Heart right ventricle (tissue), 16 donors: ENCODE results near the gene SOX8. TPM values are rescaled to one million over a fixed set of nuclear protein-coding genes. Genes with fewer than 3 reads are reported as not detected.

Source experiments
- ATAC-seq, 8 donors: fragments of 200-7000 bp; cut with Tn5 transposase; one replicate each; pipeline ENCODE4 v1.9.1; 2020; ENCODE audit warnings: mild to moderate bottlenecking in 8 of 8, moderate library complexity in 8 of 8, moderate number of reproducible peaks in 1 of 8
- DNase-seq, 2 donors: peaks; one replicate each; pipeline ENCODE4 v3.0.0-alpha.2; 2020
- H3K27ac ChIP-seq, 10 donors: fragments of 200-600 bp; sonication (generic) in 2 of 10; one replicate each; pipeline versions ENCODE4 v1.5.0 to v1.8.0; 2020 to 2022; ENCODE audit warnings: mild to moderate bottlenecking in 3 of 10
- H3K27me3 ChIP-seq, 7 donors: fragments of 200-600 bp; one replicate each; pipeline ENCODE4 v1.8.0; 2021 to 2022; ENCODE audit warnings: mild to moderate bottlenecking in 2 of 7
- H3K36me3 ChIP-seq, 9 donors: fragments of 200-600 bp; sonication (generic) in 1 of 9; one replicate each; pipeline versions ENCODE4 v1.5.0 to v1.8.0; 2020 to 2022; ENCODE audit warnings: mild to moderate bottlenecking in 2 of 9
- H3K4me1 ChIP-seq, 9 donors: fragments of 200-600 bp; sonication (generic) in 1 of 9; one replicate each; pipeline versions ENCODE4 v1.5.0 to v1.8.0; 2020 to 2022; ENCODE audit warnings: mild to moderate bottlenecking in 4 of 9
- H3K4me3 ChIP-seq, 10 donors: fragments of 200-600 bp; sonication (generic) in 2 of 10; one replicate each; pipeline versions ENCODE4 v1.5.0 to v1.8.0; 2020 to 2022; ENCODE audit warnings: mild to moderate bottlenecking in 7 of 10, moderate library complexity in 2 of 10
- H3K9me3 ChIP-seq, 11 donors: fragments of 200-600 bp in 10 of 11; sonication (generic) in 2 of 11; one replicate each; pipeline versions ENCODE4 v1.5.0 to v1.8.0; 2013 to 2022; ENCODE audit warnings: mild to moderate bottlenecking in 2 of 11, control low read depth in 1 of 11, moderate library complexity in 1 of 11
- WGBS, 2 donors: extraction: QIAGEN DNeasy Blood & Tissue Kit; methylation state at CpG; one replicate each; pipeline ENCODE4 v1.1.7; 2013; ENCODE audit warnings: inconsistent platforms in 1 of 2; 5-methylcytosine and 5-hydroxymethylcytosine counted together
- intact Hi-C, 10 donors: fragments of 100-400 bp; cut with DNase I; formaldehyde crosslinking; loops; one replicate each; pipeline versions ENCODE4 v1.11.1 to v1.14.2; 2022
- polyA plus RNA-seq, 2 donors: library from polyadenylated mRNA; stranded (reverse); fragments of 200-250 nt; gene quantifications; one replicate each; pipeline ENCODE4 v1.2.3, GENCODE V29; 2013
- total RNA-seq, 10 donors: library from RNA; stranded (reverse); fragmentation: NEBNext Ultra II Directional in 3 of 10; extraction: Animal tissue kit (Norgen Biotek cat#: 25700) in 3 of 10; gene quantifications; one replicate each; pipeline versions ENCODE4 v1.2.1 to v1.2.4, GENCODE V29; 2021 to 2023
- TF ChIP-seq, protein P1 (sequence below), 9 donors: fragments of 200-600 bp; sonication (generic) in 2 of 9; IDR thresholded peaks; one replicate each; pipeline versions ENCODE4 v1.5.0 to v1.8.0; 2021 to 2022; ENCODE audit warnings: antibody characterized with exemption in 9 of 9, mild to moderate bottlenecking in 5 of 9, moderate library complexity in 1 of 9
- donor health status: Arrhythmogenic right ventricular cardiomyopathy.
- donor health status: ischemic (EF 13 %, LVEDD 7.1; RV severe dilation, severe dysfunction).
- donor health status: healthy with polysubstance abuse.
- donor health status: DM: no; HTN: yes; CAD: no.
- donor health status: DM: no; HTN: no; CAD: no.
- donor health status: ischemic (EF 25% LVEDD 6.9; RV normal size, moderate dysfunction).
- donor health status: ischemic (EF 25% LVEDD 5.7; RV mildly dilated, moderate dysfunction).
- donor health status: healthy.
- donor health status: DM: yes; HTN: yes; CAD: no.
- donor health status: Ischemic cardiomyopathy.
- donor health status: ischemic (EF 35%, LVEDD 5.7; RV mildly dilated, moderate dysfunction).
- donor health status: nonischemic (EF 11% LVEDD 7.7; RV severe dilation, severe dysfunction).
- donor health status: DM: yes; HTN: yes; CAD: no.
- donor health status: PGD.
- donor health status: ischemic (EF 29% LVEDD 5.4; RV normal size, mild dysfunction).
- donor health status: nonischemic (EF 23%, LVEDD 6.1; RV moderate dilation, normal function).

Gene SOX8
- total and polyA plus RNA-seq, 12 donors: 0.35 to 2.3 (median 1.0) TPM

DNA sequence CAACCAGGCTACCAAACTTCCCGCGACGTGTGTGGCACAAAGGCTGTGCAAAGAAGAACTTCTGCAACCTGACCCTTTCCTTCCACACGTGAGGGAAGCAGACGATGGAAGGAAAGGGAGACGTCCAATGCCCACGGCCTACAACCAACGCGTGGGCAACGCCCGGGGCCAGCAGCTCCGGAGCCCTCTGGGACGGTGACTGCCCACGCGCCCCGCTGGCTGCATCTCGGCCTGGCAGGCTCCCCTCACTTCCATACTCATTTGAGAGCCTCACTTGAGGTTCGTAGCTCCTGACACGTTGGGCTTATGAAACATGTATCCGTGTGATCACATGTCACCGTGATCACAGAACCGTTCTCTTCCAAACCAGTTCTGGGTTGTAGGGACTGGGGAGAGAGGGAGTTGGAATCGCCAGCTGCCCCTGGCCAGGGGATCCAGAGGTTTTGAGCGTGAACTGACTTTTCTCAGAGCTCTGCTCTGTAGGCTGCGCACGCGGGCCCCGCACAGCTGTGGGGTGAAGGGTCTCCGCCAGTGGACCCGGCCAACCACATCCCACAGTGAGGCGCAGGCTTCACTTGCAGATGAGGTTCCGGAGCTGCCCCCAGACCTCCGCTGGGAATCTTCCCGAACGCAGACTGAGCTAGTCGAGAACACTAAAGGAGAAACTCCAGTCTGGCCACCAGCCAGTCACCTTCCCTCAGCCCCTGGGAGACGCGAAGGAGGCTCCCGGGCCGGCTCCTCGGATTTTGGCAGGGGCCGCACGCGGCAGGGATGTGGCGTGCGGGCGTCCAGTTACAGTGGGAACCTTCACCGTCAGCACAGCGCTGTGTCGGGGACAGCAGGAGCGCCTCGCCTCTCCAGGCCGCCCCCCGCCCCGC lies 11.8 kb upstream of the SOX8 start:
- H3K9me3 ChIP-seq: peaks cover 0 to 9% (median 0%) of the 10 kb centered on the region in 11 donors
- H3K36me3 ChIP-seq: peaks cover 0 to 33% (median 0%) of the 10 kb centered on the region in 9 donors
- peak overlapping the region; percentile 65 to 99 (median 92) for H3K4me3 ChIP-seq
- H3K27ac ChIP-seq: peak overlapping the region; percentile 51 to 95 (median 83)
- ATAC-seq (peak in 5 of 8 donors; percentile 5 to 23 (median 9)), DNase-seq (peak; percentile 40 to 44)
- intact Hi-C loops: no loop called here
- H3K27me3 ChIP-seq: no peaks in the 10 kb centered on the region
- peaks cover 9 to 32% (median 18%) of the 10 kb centered on the region in 9 donors for H3K4me1 ChIP-seq
- TF ChIP-seq, protein P1, sequence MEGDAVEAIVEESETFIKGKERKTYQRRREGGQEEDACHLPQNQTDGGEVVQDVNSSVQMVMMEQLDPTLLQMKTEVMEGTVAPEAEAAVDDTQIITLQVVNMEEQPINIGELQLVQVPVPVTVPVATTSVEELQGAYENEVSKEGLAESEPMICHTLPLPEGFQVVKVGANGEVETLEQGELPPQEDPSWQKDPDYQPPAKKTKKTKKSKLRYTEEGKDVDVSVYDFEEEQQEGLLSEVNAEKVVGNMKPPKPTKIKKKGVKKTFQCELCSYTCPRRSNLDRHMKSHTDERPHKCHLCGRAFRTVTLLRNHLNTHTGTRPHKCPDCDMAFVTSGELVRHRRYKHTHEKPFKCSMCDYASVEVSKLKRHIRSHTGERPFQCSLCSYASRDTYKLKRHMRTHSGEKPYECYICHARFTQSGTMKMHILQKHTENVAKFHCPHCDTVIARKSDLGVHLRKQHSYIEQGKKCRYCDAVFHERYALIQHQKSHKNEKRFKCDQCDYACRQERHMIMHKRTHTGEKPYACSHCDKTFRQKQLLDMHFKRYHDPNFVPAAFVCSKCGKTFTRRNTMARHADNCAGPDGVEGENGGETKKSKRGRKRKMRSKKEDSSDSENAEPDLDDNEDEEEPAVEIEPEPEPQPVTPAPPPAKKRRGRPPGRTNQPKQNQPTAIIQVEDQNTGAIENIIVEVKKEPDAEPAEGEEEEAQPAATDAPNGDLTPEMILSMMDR (IDR thresholded peaks at IDR 0.05): no peak
- 41 to 42% methylated on average over 55 of the region's 55 CpGs for WGBS, 2 donors

DNA sequence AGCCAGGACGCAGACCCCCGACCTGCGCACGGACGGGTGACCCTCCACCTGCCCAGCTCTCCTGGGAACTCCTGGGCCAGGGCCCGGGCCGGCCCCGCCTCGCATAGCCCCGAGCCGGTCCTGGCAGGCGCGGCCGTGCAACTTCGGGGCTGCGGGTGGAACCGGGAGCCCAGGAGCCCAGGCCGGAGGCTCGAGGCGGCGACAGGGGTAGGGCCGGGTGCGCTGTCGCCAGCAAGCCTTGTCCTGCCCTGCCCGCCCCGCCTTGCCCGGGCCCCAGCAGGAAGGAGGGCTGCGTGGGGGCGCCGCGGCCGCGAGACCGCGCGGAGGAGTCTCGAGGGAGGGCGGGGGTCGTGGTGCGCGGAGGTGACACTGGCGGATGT lies 11.2 kb upstream of the SOX8 start:
- intact Hi-C loops: no loop called here
- H3K27me3 ChIP-seq: no peaks in the 10 kb centered on the region

DNA sequence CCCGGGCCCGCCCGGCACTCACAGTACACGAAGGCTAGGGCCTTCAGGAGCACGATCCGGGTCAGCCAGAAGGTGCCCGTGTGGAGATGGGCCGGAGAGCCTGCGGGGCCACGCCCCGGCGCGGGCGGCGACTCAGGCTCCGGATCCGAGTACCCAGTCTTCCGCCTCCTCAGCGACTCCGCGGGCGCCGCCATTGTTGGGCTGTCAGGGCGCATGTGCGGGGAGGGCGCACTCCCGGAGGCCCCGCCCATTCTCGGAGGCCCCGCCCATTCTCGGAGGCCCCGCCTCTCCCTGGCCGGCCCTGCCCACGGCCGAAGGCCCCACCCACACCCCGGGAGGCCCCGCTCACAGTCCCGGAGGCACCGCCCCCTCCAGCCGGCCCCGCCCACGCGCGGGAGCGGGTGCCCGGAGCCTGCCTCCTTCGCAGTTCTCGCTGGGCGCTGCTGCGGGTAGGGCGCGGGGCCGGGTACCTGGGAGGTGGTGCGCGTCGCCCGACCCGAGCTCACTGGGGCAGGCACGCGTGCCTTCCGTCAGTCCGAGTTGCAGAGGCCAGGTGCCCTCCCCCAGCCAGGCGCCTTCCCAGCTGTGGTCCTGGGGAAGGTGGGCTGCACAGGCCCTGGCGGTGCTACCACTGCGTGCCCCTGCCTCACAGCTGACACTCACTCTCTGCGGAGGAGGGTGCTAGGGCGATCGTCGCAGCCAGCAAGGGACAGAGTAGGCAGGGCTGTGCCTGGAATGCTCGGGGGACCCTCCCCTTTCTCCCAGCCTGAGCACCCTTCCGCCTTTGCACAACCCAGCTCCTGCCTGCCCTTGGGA lies 10.6 kb upstream of the SOX8 start, which contains the start of gene LMF1:
TSS of gene LMF1 (minus strand) at position 219 of the 816 bp plus-strand sequence. CDS start at position 215, 4 bp downstream.
- H3K4me3 ChIP-seq: peak within 1 kb of the TSS; percentile 65 to 99 (median 92)
- peaks cover 0 to 24% (median 0%) of the 10 kb centered on the region in 9 donors for H3K36me3 ChIP-seq
- intact Hi-C loops: no loop called here
- ATAC-seq (peak; percentile 96 to 99 (median 98)), DNase-seq (peak; percentile 92 to 97)
- TF ChIP-seq, protein P1 (IDR thresholded peaks at IDR 0.05): no peak
- peaks cover 9 to 34% (median 21%) of the 10 kb centered on the region in 9 donors for H3K4me1 ChIP-seq
- 4 to 7% methylated on average over 62 to 71 of the region's 71 CpGs for WGBS, 2 donors
- H3K27ac ChIP-seq: peak within 1 kb of the TSS; percentile 51 to 95 (median 83)
- H3K27me3 ChIP-seq: no peaks in the 10 kb centered on the region
- H3K9me3 ChIP-seq: peaks cover 0 to 4% (median 0%) of the 10 kb centered on the region in 11 donors

More for the DNA sequence above, 11.2 kb upstream of the SOX8 start:
- DNase-seq: no peak
- WGBS, 2 donors: 1% methylated on average over 41 to 42 of the region's 42 CpGs
- TF ChIP-seq, protein P1 (IDR thresholded peaks at IDR 0.05): no peak
- peak overlapping the region; percentile 65 to 99 (median 92) for H3K4me3 ChIP-seq
- H3K27ac ChIP-seq: peak overlapping the region; percentile 51 to 95 (median 83)
- peaks cover 0 to 28% (median 0%) of the 10 kb centered on the region in 9 donors for H3K36me3 ChIP-seq
- H3K4me1 ChIP-seq: peaks cover 9 to 34% (median 21%) of the 10 kb centered on the region in 9 donors
- peak in 5 of 8 donors; percentile 18 to 62 (median 25) for ATAC-seq
- peaks cover 0 to 8% (median 0%) of the 10 kb centered on the region in 11 donors for H3K9me3 ChIP-seq

DNA sequence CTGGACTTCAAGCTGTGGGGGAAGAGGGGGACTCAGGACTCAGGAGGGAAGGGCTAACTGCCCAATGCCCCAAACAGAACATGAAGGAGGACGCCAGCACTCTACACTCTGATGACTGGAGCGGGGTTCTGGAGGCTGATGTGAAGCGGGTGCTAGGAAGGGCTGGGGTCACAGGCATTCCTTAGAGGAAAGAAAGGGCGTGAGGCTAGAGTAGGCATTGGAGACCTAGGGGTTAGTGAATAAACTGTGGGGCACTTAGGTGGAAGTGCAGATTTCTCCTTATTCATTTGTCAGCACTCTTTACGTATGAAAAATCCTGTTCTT lies 10.0 kb upstream of the SOX8 start:
- Histone ChIP-seq H3K4me1 (peaks cover 9 to 34% (median 21%) of the 10 kb centered on the region in 9 donors), H3K36me3 (peaks cover 0 to 18% (median 0%) of the 10 kb centered on the region in 9 donors), H3K27ac (peak overlapping the region in 2 of 10 donors; percentile 17 to 77), H3K9me3 (peaks cover 0 to 4% (median 0%) of the 10 kb centered on the region in 11 donors), H3K27me3 (no peaks in the 10 kb centered on the region), H3K4me3 (no peak overlapping the region)
- no peak for ATAC-seq
- DNase-seq: no peak
- TF ChIP-seq, protein P1 (IDR thresholded peaks at IDR 0.05): no peak
- intact Hi-C loops: no loop called here
- WGBS, 2 donors: 95 to 99% methylated on average over 5 of the region's 5 CpGs
